NCI-H748 (cell line): ENCODE data around the gene RAB12.

Experiments
- DNase-seq: peaks from one replicate; lab custom pipeline; 2025; ENCODE audit not compliant: unreplicated experiment; lab: John Stamatoyannopoulos, UW

The RAB12 gene

GRCh38 chr18:8681196-8681595 lies 72.0 kb downstream of the RAB12 start:
- DNase-seq, result no peak

DNA sequence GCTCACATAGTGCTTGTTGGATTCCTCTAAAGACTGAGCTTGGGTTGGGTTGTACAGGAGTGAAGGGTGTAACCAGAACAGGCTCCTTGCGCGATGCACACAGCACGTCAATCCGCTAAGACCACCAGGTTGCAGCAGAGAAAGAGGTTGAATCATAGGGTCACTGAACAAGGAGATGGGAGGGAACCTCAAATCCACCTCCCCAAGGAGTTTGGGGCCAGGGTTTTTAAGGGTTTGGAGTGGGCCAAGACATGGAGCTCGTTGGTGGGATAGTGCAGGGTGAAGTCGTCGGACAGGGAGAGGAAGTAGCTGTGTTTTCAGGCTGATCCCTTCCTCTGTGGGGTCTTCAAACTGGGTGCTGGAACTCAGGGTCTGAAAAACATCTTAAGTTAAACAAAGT lies 75.3 kb downstream of the RAB12 start:
- DNase-seq, result no peak

DNA sequence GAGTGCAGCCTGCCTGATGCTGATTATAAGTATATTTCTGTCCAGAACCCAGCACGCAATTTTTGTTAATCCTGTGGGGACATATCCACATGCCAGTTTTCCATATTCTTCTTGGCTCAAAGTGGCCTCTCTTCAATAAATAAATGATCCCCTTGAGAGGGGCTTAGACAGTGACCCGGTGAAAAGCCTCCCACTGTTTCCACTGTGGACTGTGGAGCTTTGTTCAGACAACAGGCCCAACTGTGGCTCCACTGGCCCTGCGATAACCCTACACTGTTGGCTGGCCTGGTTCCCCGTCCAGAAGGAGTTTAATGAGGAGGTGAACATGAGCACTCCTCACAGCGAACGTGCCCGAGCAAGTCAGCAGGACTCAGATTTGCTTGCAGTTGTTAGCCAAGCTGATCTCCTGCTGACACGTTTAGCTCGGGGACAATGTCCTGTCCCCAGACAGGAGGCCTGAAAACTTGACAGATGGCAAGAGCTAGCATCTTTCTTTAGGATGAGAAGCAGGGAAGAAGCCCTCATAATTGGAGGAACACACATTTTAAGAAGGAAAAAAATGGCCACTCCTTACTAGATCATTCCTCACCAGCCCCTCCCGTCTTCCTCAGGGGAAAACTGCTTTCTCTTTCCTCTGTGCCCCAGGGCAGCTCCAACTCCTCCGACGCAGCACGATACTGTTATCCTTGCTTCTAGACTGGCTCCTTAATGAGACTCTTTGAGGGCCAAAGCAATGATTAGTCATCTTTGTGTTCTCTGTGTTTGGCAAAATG lies 76.1 kb downstream of the RAB12 start:
- DNase-seq, result peak; percentile 85

- peak; percentile 46 for DNase-seq
Measured at GRCh38 chr18:8685914-8686216, 76.6 kb downstream of the RAB12 start.

GRCh38 chr18:8686611-8687010 lies 77.4 kb downstream of the RAB12 start:
- DNase-seq, result no peak

GRCh38 chr18:8688216-8688800 lies 79.1 kb downstream of the RAB12 start:
- no peak for DNase-seq

- no peak for DNase-seq
Measured at GRCh38 chr18:8688816-8689215, 79.6 kb downstream of the RAB12 start.
